Keratinocyte (primary cell): Measurements from ENCODE around the gene RAI14.

Source experiments
- CTCF ChIP-seq, 3 experiments: IDR thresholded peaks in 1 of 3; conservative IDR thresholded peaks in 1 of 3; optimal IDR thresholded peaks in 1 of 3; 2 replicates in 2 of 3; 3 replicates in 1 of 3; pipeline versions ENCODE3 to v1.5.1; 2011; ENCODE audit warnings: low read length in 3 of 3, mild to moderate bottlenecking in 3 of 3, moderate library complexity in 2 of 3, control low read depth in 1 of 3, inconsistent platforms in 1 of 3; ENCODE audit not compliant: insufficient read depth in 2 of 3; ENCODE audit errors: extremely low read depth in 1 of 3
- EZH2 ChIP-seq: IDR thresholded peaks from one replicate; pipeline ENCODE4 v1.6.1; 2012; ENCODE audit warnings: inconsistent platforms, mild to moderate bottlenecking, low read length, moderate library complexity

GRCh38 chr5:34740389-34740806, 84.3 kb downstream of the RAI14 start:
- TF ChIP-seq EZH2 (no peak), CTCF (optimal IDR thresholded peaks at IDR 0.05 in 1 of 3, IDR thresholded peaks at IDR 0.05 in 1 of 3, conservative IDR thresholded peaks at IDR 0.05 in 1 of 3; ENCODE audit: extremely low read depth in 1 of 3, insufficient read depth in 2 of 3, low read length in 3 of 3) (no peak)
